ENCODE results near the gene TSPAN19.

The TSPAN19 gene

GRCh38 chr12:84973026-84973425 lies 63.1 kb downstream of the TSPAN19 start:
- H3K4me1 ChIP-seq (ENCODE audit: control insufficient read depth, low read depth, low read length), result peaks cover 2% of the 10 kb centered on the region
- no peak overlapping the region for H4K8ac ChIP-seq (ENCODE audit: low read depth, low read length)
- no peak overlapping the region for H2BK120ac ChIP-seq (ENCODE audit: low read depth, low read length)
- no peak overlapping the region for H3K18ac ChIP-seq (ENCODE audit: low read length)
- H3K36me3 ChIP-seq (ENCODE audit: control insufficient read depth, insufficient read depth, low read length), result no peaks in the 10 kb centered on the region
- no peak overlapping the region for H3K27ac ChIP-seq (ENCODE audit: low read depth, low read length)
- H3K56ac ChIP-seq (ENCODE audit: low read length), result no peak overlapping the region
- H4K5ac ChIP-seq (ENCODE audit: low read length), result no peak overlapping the region
- no peaks in the 10 kb centered on the region for H3K79me2 ChIP-seq (ENCODE audit: control insufficient read depth, insufficient read depth, low read length)
- no peak overlapping the region for H3K4me2 ChIP-seq (ENCODE audit: low read length)
- H2AK5ac ChIP-seq (ENCODE audit: low read length), result no peak overlapping the region
- no peak for DNase-seq
- H3K4me3 ChIP-seq (ENCODE audit: low read length), result no peak overlapping the region
- no peak overlapping the region for H2BK5ac ChIP-seq (ENCODE audit: low read length)
- H2BK15ac ChIP-seq (replicated peaks; ENCODE audit: low read depth), result no peak overlapping the region
- H3K27me3 ChIP-seq (ENCODE audit: insufficient read depth, low read length, poor library complexity), result no peaks in the 10 kb centered on the region
- H3K9ac ChIP-seq (ENCODE audit: low read length), result no peak overlapping the region
- no peak overlapping the region for H3K4ac ChIP-seq (ENCODE audit: low read depth, low read length)
- H3K23ac ChIP-seq (ENCODE audit: low read length), result no peak overlapping the region
- no peaks in the 10 kb centered on the region for H3K79me1 ChIP-seq (ENCODE audit: low read length)

GRCh38 chr12:84969226-84969625 lies 66.9 kb downstream of the TSPAN19 start:
- Histone ChIP-seq H4K5ac (ENCODE audit: low read length) (no peak overlapping the region), H2BK15ac (replicated peaks; ENCODE audit: low read depth) (no peak overlapping the region), H2AK5ac (ENCODE audit: low read length) (no peak overlapping the region), H4K8ac (ENCODE audit: low read depth, low read length) (no peak overlapping the region), H3K4me3 (ENCODE audit: low read length) (no peak overlapping the region), H2BK5ac (ENCODE audit: low read length) (no peak overlapping the region), H3K79me1 (ENCODE audit: low read length) (no peaks in the 10 kb centered on the region), H3K9ac (ENCODE audit: low read length) (no peak overlapping the region), H3K4me1 (ENCODE audit: control insufficient read depth, low read depth, low read length) (no peaks in the 10 kb centered on the region), H3K56ac (ENCODE audit: low read length) (no peak overlapping the region), H3K79me2 (ENCODE audit: control insufficient read depth, insufficient read depth, low read length) (no peaks in the 10 kb centered on the region), H3K23ac (ENCODE audit: low read length) (no peak overlapping the region), H3K18ac (ENCODE audit: low read length) (no peak overlapping the region), H3K27me3 (ENCODE audit: insufficient read depth, low read length, poor library complexity) (no peaks in the 10 kb centered on the region), H3K4me2 (ENCODE audit: low read length) (no peak overlapping the region), H3K36me3 (ENCODE audit: control insufficient read depth, insufficient read depth, low read length) (no peaks in the 10 kb centered on the region), H2BK120ac (ENCODE audit: low read depth, low read length) (no peak overlapping the region), H3K27ac (ENCODE audit: low read depth, low read length) (no peak overlapping the region), H3K4ac (ENCODE audit: low read depth, low read length) (no peak overlapping the region)
- no CpG with 5 or more reads among the region's 3 CpGs for WGBS (ENCODE audit: extremely low coverage, insufficient coverage, low lambda C conversion rate)
- DNase-seq, result no peak

All from mesendoderm (in vitro differentiated cells).